Measurements from ENCODE around the gene PRDM5.

The PRDM5 gene

DNA sequence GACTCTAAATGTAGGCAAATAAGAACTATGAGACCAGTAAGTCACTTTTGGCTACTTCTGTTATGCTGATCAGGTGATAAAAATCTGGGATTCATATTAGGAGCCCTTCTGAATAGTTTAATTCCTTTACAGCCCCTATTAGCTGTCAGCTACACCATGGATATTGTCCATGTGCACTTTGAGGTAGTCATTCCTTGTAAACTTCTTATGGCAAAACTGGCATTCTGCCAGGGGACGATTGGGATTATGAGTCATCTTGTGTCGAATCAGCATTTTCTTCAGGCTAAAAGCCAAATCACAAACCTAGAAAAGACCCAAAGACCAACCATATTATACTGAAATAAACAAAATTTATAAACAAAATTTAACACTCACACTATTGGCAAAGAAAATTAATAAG is 227.6 kb downstream of the PRDM5 start:
- H3K4me3 ChIP-seq (replicated peaks; ENCODE audit: low read depth, low read length), result no peak overlapping the region
- TF ChIP-seq, protein P1, sequence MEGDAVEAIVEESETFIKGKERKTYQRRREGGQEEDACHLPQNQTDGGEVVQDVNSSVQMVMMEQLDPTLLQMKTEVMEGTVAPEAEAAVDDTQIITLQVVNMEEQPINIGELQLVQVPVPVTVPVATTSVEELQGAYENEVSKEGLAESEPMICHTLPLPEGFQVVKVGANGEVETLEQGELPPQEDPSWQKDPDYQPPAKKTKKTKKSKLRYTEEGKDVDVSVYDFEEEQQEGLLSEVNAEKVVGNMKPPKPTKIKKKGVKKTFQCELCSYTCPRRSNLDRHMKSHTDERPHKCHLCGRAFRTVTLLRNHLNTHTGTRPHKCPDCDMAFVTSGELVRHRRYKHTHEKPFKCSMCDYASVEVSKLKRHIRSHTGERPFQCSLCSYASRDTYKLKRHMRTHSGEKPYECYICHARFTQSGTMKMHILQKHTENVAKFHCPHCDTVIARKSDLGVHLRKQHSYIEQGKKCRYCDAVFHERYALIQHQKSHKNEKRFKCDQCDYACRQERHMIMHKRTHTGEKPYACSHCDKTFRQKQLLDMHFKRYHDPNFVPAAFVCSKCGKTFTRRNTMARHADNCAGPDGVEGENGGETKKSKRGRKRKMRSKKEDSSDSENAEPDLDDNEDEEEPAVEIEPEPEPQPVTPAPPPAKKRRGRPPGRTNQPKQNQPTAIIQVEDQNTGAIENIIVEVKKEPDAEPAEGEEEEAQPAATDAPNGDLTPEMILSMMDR (IDR thresholded peaks at IDR 0.05; ENCODE audit: low read length, missing control alignments), result no peak
- peak; percentile 88 for DNase-seq (ENCODE audit: low read depth)

DNA sequence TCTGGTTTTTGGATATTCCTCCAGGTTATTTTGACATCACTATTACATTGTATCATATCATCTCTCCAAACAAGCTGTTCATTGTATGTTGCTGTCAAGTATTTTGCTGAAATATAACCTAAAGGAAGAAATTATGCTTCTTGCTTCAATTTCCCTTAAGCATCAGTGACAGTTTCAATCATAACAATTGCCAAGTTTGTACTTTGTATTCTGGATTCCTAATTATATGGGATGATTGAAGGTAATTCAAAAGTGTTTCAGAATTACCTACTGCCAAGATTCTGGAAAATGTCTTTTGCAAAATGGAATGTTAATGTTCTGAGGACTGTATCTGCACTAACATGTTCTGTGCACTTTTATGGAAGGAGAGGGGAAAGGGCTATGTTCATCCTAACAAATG is 228.7 kb downstream of the PRDM5 start:
- no peak overlapping the region for H3K4me3 ChIP-seq (replicated peaks; ENCODE audit: low read depth, low read length)
- TF ChIP-seq, protein P1 (IDR thresholded peaks at IDR 0.05; ENCODE audit: low read length, missing control alignments), result no peak
- DNase-seq (ENCODE audit: low read depth), result no peak

DNA sequence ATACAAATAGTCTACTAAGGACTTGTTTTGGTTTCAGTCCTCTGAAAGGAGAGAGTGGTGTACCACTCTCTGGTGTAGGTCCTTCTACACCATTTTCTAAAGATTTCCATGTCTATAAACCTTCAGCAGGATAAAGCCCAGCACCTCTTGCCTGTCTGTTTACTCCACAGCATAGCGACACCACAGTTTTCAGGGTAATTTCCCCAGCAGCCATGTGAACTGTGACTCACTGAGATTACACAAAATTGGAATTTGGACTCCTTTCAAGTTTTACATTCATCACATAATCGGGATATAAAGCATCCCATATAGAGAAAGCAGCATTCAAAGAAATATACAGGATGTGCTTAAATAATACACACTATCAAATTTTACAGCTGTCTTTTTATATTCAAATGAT is 229.6 kb downstream of the PRDM5 start:
- TF ChIP-seq, protein P1 (IDR thresholded peaks at IDR 0.05; ENCODE audit: low read length, missing control alignments), result no peak
- H3K4me3 ChIP-seq (replicated peaks; ENCODE audit: low read depth, low read length), result no peak overlapping the region
- DNase-seq (ENCODE audit: low read depth), result peak; percentile 95

DNA sequence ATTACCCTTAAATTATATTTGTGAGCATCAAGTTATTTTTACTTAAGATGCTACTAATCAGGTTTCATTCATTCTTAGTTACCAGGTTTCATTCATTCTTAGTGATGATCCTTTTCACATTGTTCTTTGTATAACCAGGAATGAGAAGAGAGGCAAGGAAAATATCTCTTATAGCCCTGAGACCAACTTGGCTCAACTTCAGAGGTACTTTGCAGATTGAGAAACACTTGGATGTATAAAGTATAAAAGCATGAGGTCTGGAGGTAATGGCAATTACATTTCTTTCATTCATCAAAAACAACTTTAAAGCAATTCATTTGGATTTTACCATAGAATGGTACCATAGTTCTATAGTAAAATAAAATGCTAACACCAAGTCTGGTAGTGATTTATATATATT is 231.0 kb downstream of the PRDM5 start:
- TF ChIP-seq, protein P1 (IDR thresholded peaks at IDR 0.05; ENCODE audit: low read length, missing control alignments), result no peak
- H3K4me3 ChIP-seq (replicated peaks; ENCODE audit: low read depth, low read length), result no peak overlapping the region
- DNase-seq (ENCODE audit: low read depth), result peak; percentile 50

DNA sequence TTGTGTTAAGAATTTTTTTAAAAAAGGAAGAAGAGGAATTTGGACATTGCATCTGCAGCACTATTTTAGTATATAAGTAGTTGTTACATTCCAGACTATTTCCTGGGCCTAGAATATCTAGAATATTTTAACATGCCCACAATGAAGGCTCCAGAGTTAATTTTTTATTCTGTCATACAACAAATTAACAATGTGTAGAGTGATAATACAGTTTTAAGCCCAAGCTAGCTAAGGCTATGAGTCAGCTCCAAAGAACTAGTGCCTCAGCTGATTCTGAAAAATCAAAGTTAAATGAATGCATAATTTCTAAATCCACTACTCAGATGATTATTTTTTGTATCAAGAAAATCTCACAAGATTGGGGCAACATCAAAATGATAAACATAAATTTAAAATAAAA is 231.4 kb downstream of the PRDM5 start:
- TF ChIP-seq, protein P1 (IDR thresholded peaks at IDR 0.05; ENCODE audit: low read length, missing control alignments), result no peak
- no peak for DNase-seq (ENCODE audit: low read depth)
- H3K4me3 ChIP-seq (replicated peaks; ENCODE audit: low read depth, low read length), result no peak overlapping the region

DNA sequence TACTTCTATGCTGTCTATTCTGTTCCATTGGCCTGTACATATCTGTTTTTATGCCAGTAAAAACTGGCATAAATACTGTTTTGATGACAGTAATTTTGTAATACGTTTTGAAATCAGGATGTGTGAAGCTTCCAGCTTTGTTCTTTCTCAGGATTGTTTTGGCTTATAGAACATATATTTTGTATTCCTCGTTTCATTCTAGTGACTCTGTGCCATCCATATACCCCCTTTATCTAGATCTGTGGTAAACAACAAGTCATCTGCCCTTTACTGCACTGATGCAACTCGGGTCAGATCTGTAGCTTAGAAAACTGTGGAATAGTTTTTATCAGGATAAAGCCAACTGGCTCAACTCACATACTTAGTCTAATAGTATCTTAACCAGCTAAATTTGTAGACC is 233.7 kb downstream of the PRDM5 start:
- DNase-seq (ENCODE audit: low read depth), result peak; percentile 34
- no peak overlapping the region for H3K4me3 ChIP-seq (replicated peaks; ENCODE audit: low read depth, low read length)
- TF ChIP-seq, protein P1 (IDR thresholded peaks at IDR 0.05; ENCODE audit: low read length, missing control alignments), result no peak

DNA sequence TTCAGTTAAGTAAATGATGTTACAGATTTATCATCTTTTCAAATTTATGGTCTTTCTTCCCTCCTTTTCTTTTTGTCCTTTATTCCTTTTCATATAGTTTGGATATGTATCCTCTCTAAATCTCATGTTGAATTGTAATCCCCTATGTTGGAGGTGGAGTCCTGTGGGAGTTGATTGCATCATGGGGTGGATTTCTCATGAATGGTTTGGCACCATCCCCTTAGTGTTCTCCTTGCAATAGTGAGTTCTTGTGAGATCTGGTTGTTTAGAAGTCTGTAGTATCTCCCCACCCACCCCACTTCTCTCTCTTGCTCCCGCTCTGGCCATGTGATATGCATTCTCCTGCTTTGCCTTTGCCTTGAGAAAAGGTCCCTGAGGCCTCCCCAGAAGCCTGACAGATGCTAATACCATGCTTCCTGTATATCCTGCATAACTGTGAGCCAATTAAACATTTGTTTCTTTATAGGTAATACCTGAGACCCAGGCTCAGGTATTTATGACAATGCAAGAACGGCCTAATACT is 236.7 kb downstream of the PRDM5 start:
- no peak overlapping the region for H3K4me3 ChIP-seq (replicated peaks; ENCODE audit: low read depth, low read length)
- peak; percentile 70 for DNase-seq (ENCODE audit: low read depth)
- TF ChIP-seq, protein P1 (IDR thresholded peaks at IDR 0.05; ENCODE audit: low read length, missing control alignments), result no peak
